Gastroesophageal sphincter (tissue), 3 donors: Measurements from ENCODE around the gene GPHA2.

ENCODE experiments used
- EP300 ChIP-seq: sonication (generic); formaldehyde crosslinking; IDR thresholded peaks from one replicate; pipeline ENCODE4 v1.6.1; 2017; ENCODE audit warnings: antibody characterized with exemption, mild to moderate bottlenecking
- POLR2A ChIP-seq, 2 donors: fragments of 450-650 bp; IDR thresholded peaks; one replicate each; pipeline ENCODE4 v1.6.1; 2017; ENCODE audit warnings: antibody characterized with exemption in 2 of 2, mild to moderate bottlenecking in 2 of 2, moderate library complexity in 1 of 2
- POLR2AphosphoS5 ChIP-seq: sonication (generic); formaldehyde crosslinking; IDR thresholded peaks from one replicate; pipeline ENCODE4 v1.6.1; 2017; ENCODE audit warnings: antibody characterized with exemption
- TF ChIP-seq, protein P1 (sequence below), 4 experiments: fragments of 200-600 bp in 2 of 4; fragments of 450-650 bp in 2 of 4; sonication (generic) in 1 of 4; IDR thresholded peaks; one replicate each; pipeline ENCODE4 v1.5.1; 2017 to 2019; ENCODE audit warnings: antibody characterized with exemption in 4 of 4, mild to moderate bottlenecking in 2 of 4, moderate library complexity in 2 of 4

- TF ChIP-seq, protein P1, sequence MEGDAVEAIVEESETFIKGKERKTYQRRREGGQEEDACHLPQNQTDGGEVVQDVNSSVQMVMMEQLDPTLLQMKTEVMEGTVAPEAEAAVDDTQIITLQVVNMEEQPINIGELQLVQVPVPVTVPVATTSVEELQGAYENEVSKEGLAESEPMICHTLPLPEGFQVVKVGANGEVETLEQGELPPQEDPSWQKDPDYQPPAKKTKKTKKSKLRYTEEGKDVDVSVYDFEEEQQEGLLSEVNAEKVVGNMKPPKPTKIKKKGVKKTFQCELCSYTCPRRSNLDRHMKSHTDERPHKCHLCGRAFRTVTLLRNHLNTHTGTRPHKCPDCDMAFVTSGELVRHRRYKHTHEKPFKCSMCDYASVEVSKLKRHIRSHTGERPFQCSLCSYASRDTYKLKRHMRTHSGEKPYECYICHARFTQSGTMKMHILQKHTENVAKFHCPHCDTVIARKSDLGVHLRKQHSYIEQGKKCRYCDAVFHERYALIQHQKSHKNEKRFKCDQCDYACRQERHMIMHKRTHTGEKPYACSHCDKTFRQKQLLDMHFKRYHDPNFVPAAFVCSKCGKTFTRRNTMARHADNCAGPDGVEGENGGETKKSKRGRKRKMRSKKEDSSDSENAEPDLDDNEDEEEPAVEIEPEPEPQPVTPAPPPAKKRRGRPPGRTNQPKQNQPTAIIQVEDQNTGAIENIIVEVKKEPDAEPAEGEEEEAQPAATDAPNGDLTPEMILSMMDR (IDR thresholded peaks at IDR 0.05): no peak
- TF ChIP-seq POLR2A (IDR thresholded peaks at IDR 0.05): no peak
- no peak for TF ChIP-seq EP300
- no peak for TF ChIP-seq POLR2AphosphoS5
Measured at GRCh38 chr11:64963072-64963631, 27.5 kb upstream of the GPHA2 start.
